Neural cell (in vitro differentiated cells): ENCODE results near the gene RXFP4. TPM values are rescaled to one million over a fixed set of nuclear protein-coding genes. Genes with fewer than 3 reads are reported as not detected.

Experiments
- H2AFZ ChIP-seq: fragments of 200-600, 300-800 bp; sonication (generic), shearing (Covaris generic); 2 replicates; pipeline ENCODE4 v1.6.0; 2014; ENCODE audit warnings: low read depth, mild to moderate bottlenecking, antibody characterized with exemption, low read length, moderate library complexity
- H3F3A ChIP-seq: fragments of 200-600 bp; shearing (Covaris generic); 2 replicates; pipeline ENCODE4 v1.6.1; 2016; ENCODE audit warnings: mild to moderate bottlenecking, moderate library complexity, mixed read lengths, antibody characterized with exemption, low read length; ENCODE audit not compliant: insufficient read depth, poor library complexity, severe bottlenecking
- H3K27ac ChIP-seq: fragments of 200-600, 300-800 bp; sonication (generic), shearing (Covaris generic); 2 replicates; pipeline ENCODE4 v1.5.1; 2014; ENCODE audit warnings: mild to moderate bottlenecking, low read length, moderate library complexity
- H3K27me3 ChIP-seq: fragments of 300-800, 200-600 bp; sonication (generic), shearing (Covaris generic); 2 replicates; pipeline ENCODE4 v1.6.0; 2014; ENCODE audit warnings: mild to moderate bottlenecking, low read depth, low read length, moderate library complexity; ENCODE audit not compliant: insufficient read depth
- H3K36me3 ChIP-seq: fragments of 300-800, 200-600 bp; sonication (generic), shearing (Covaris generic); 2 replicates; pipeline ENCODE4 v1.5.1; 2014; ENCODE audit warnings: mild to moderate bottlenecking, antibody characterized with exemption, low read length, moderate library complexity; ENCODE audit not compliant: insufficient read depth
- H3K4me2 ChIP-seq: fragments of 300-800, 200-600 bp; sonication (generic), shearing (Covaris generic); 2 replicates; pipeline ENCODE4 v1.6.0; 2014; ENCODE audit warnings: mild to moderate bottlenecking, low read length
- H3K4me3 ChIP-seq: fragments of 300-800, 200-600 bp; sonication (generic), shearing (Covaris generic); 2 replicates; pipeline ENCODE4 v1.5.1; 2014; ENCODE audit warnings: mild to moderate bottlenecking, low read length, moderate library complexity
- H3K79me2 ChIP-seq: fragments of 200-600 bp; shearing (Covaris generic); replicated peaks from 2 replicates; pipeline ENCODE4 v1.6.0; 2014; ENCODE audit warnings: mild to moderate bottlenecking, low read length, moderate library complexity; ENCODE audit not compliant: insufficient read depth
- H3K9ac ChIP-seq: fragments of 300-800, 200-600 bp; sonication (generic), shearing (Covaris generic); 2 replicates; pipeline ENCODE4 v1.6.1; 2016; ENCODE audit warnings: mild to moderate bottlenecking, low read length, mixed read lengths
- H3K9me2 ChIP-seq: fragments of 200-600 bp; shearing (Covaris generic); 2 replicates; pipeline ENCODE4 v1.6.1; 2016; ENCODE audit warnings: mild to moderate bottlenecking, low read length, mixed read lengths; ENCODE audit not compliant: insufficient read depth
- H3K9me3 ChIP-seq: fragments of 200-600, 300-800 bp; sonication (generic), shearing (Covaris generic); 2 replicates; pipeline ENCODE4 v1.6.1; 2016; ENCODE audit warnings: mild to moderate bottlenecking, mixed run types, low read length, moderate library complexity, mixed read lengths
- H4K20me1 ChIP-seq: fragments of 200-600 bp; shearing (Covaris generic); 2 replicates; pipeline ENCODE4 v1.6.1; 2016; ENCODE audit warnings: mild to moderate bottlenecking, mixed run types; ENCODE audit not compliant: insufficient read depth
- CTCF ChIP-seq: fragments of 450-650 bp; IDR thresholded peaks from 2 replicates; pipeline ENCODE4 v1.5.1; 2014; ENCODE audit warnings: antibody characterized with exemption, mild to moderate bottlenecking, moderate library complexity; ENCODE audit not compliant: poor library complexity, severe bottlenecking
- EP300 ChIP-seq: fragments of 450-650 bp; conservative IDR thresholded peaks from 2 replicates; pipeline ENCODE4 v1.6.1; 2014; ENCODE audit warnings: antibody characterized with exemption, mild to moderate bottlenecking, moderate library complexity; ENCODE audit not compliant: poor library complexity, severe bottlenecking
- EZH2 ChIP-seq: fragments of 200-600, 300-800 bp; shearing (Covaris generic), sonication (generic); IDR thresholded peaks from 2 replicates; pipeline ENCODE4 v1.6.1; 2014; ENCODE audit warnings: antibody characterized with exemption, low read length, borderline replicate concordance, mild to moderate bottlenecking; ENCODE audit not compliant: insufficient read depth, poor library complexity, severe bottlenecking
- MXI1 ChIP-seq: fragments of 450-650 bp; conservative IDR thresholded peaks from 2 replicates; pipeline ENCODE4 v1.6.1; 2014; ENCODE audit warnings: antibody characterized with exemption, mild to moderate bottlenecking; ENCODE audit not compliant: poor library complexity, severe bottlenecking
- POLR2AphosphoS5 ChIP-seq: IDR thresholded peaks from 2 replicates; pipeline ENCODE4 v1.6.1; 2012
- RAD21 ChIP-seq: fragments of 450-650 bp; conservative IDR thresholded peaks from 2 replicates; pipeline ENCODE4 v1.6.1; 2014; ENCODE audit warnings: antibody characterized with exemption, mild to moderate bottlenecking, moderate library complexity
- REST ChIP-seq: IDR thresholded peaks from 2 replicates; pipeline ENCODE4 v1.6.1; 2012; ENCODE audit warnings: borderline replicate concordance
- SMC3 ChIP-seq: fragments of 450-650 bp; conservative IDR thresholded peaks from 2 replicates; pipeline ENCODE4 v1.6.1; 2014; ENCODE audit warnings: antibody characterized with exemption, mild to moderate bottlenecking, moderate library complexity; ENCODE audit not compliant: poor library complexity
- TAF1 ChIP-seq: IDR thresholded peaks from 2 replicates; pipeline ENCODE4 v1.6.1; 2012; ENCODE audit warnings: low read depth
- polyA plus RNA-seq: library from polyadenylated mRNA; depleted of rRNA; stranded (reverse); fragments of >200 nt; gene quantifications from 2 replicates; pipeline ENCODE4 v1.2.3, GENCODE V29; 2014

The RXFP4 gene
- polyA plus RNA-seq, 1 donor from 2014 or later = not detected

- no peak overlapping the region for H3K27ac ChIP-seq
- TF ChIP-seq TAF1 = no peak
- no peak for TF ChIP-seq MXI1
- no peak for TF ChIP-seq POLR2AphosphoS5
- no peak for TF ChIP-seq REST
- no peak for TF ChIP-seq EZH2
- no peak for TF ChIP-seq SMC3
- TF ChIP-seq CTCF = no peak
- no peak for TF ChIP-seq RAD21
- no peak for TF ChIP-seq EP300
- H3K79me2 ChIP-seq = no peaks in the 10 kb centered on the region
- H3F3A ChIP-seq = no peaks in the 10 kb centered on the region
- no peak overlapping the region for H2AFZ ChIP-seq
- H3K9me2 ChIP-seq = no peaks in the 10 kb centered on the region
- no peaks in the 10 kb centered on the region for H3K27me3 ChIP-seq
- H3K4me3 ChIP-seq = no peak overlapping the region
- H3K4me2 ChIP-seq = no peak overlapping the region
- H4K20me1 ChIP-seq = no peaks in the 10 kb centered on the region
- peaks cover 12% of the 10 kb centered on the region for H3K36me3 ChIP-seq
- H3K9me3 ChIP-seq = no peaks in the 10 kb centered on the region
- no peak overlapping the region for H3K9ac ChIP-seq
Measured at GRCh38 chr1:155951753-155952504, 10.5 kb downstream of the RXFP4 start.

GRCh38 chr1:155952505-155952890 is 11.1 kb downstream of the RXFP4 start:
- TF ChIP-seq EP300 (no peak), SMC3 (no peak), RAD21 (no peak), POLR2AphosphoS5 (no peak), MXI1 (no peak), EZH2 (no peak)
- H3F3A ChIP-seq = no peaks in the 10 kb centered on the region
- no peak overlapping the region for H3K4me3 ChIP-seq
- H3K9ac ChIP-seq = no peak overlapping the region
- H4K20me1 ChIP-seq = no peaks in the 10 kb centered on the region
- no peaks in the 10 kb centered on the region for H3K27me3 ChIP-seq
- H3K79me2 ChIP-seq = no peaks in the 10 kb centered on the region
- no peak overlapping the region for H3K27ac ChIP-seq
- H3K4me2 ChIP-seq = no peak overlapping the region
- peaks cover 15% of the 10 kb centered on the region for H3K36me3 ChIP-seq
- no peaks in the 10 kb centered on the region for H3K9me3 ChIP-seq
- no peak overlapping the region for H2AFZ ChIP-seq
- no peaks in the 10 kb centered on the region for H3K9me2 ChIP-seq
